Ovary (tissue), 9 donors: ENCODE data around the gene MRPL55. TPM values are rescaled to one million over a fixed set of nuclear protein-coding genes. Genes with fewer than 3 reads are reported as not detected.

Source experiments
- DNase-seq, 5 donors: peaks; one replicate each; pipeline ENCODE4 v3.0.0-alpha.2; 2019 to 2020
- H3K27ac ChIP-seq, 2 donors: fragments of 200-600 bp; one replicate each; pipeline versions ENCODE4 v1.5.1 to v1.8.0; 2019 to 2022
- H3K27me3 ChIP-seq: fragments of 200-600 bp; one replicate; pipeline ENCODE4 v1.8.0; 2022
- H3K36me3 ChIP-seq: fragments of 200-600 bp; sonication (generic); one replicate; pipeline ENCODE4 v1.5.1; 2019
- H3K4me1 ChIP-seq: one replicate; pipeline ENCODE4 v1.8.1; 2013; ENCODE audit warnings: mild to moderate bottlenecking, moderate library complexity; ENCODE audit not compliant: insufficient read depth
- H3K4me3 ChIP-seq: fragments of 200-600 bp; sonication (generic); one replicate; pipeline ENCODE4 v1.5.1; 2017
- H3K9me3 ChIP-seq, 2 donors: fragments of 200-600 bp in 1 of 2; sonication (generic) in 1 of 2; one replicate each; pipeline versions ENCODE4 v1.5.1 to v1.8.1; 2013 to 2019; ENCODE audit warnings: mild to moderate bottlenecking in 1 of 2, moderate library complexity in 1 of 2
- CTCF ChIP-seq, 3 donors: fragments of 450-650 bp in 2 of 3; fragments of 200-600 bp in 1 of 3; IDR thresholded peaks; one replicate each; pipeline versions ENCODE4 v1.5.1 to v1.8.0; 2016 to 2022; ENCODE audit warnings: antibody characterized with exemption in 3 of 3, mild to moderate bottlenecking in 1 of 3
- EP300 ChIP-seq: sonication (generic); formaldehyde crosslinking; IDR thresholded peaks from one replicate; pipeline ENCODE4 v1.6.1; 2017; ENCODE audit warnings: antibody characterized with exemption
- POLR2A ChIP-seq: fragments of 450-650 bp; IDR thresholded peaks from one replicate; pipeline ENCODE4 v1.6.1; 2017; ENCODE audit warnings: antibody characterized with exemption, mild to moderate bottlenecking, moderate library complexity
- WGBS, 3 donors: extraction: QIAGEN DNeasy Blood & Tissue Kit in 1 of 3; methylation state at CpG; one replicate each; pipeline versions ENCODE4 v1.1.5 to v1.1.7; 2013 to 2017; 5-methylcytosine and 5-hydroxymethylcytosine counted together
- intact Hi-C, 4 donors: fragments of 100-400 bp; cut with DNase I; formaldehyde crosslinking; loops; one replicate each; pipeline versions ENCODE4 v1.11.0 to v1.15.1; 2022 to 2023
- polyA plus RNA-seq, 2 donors: library from polyadenylated mRNA; stranded (reverse); fragments of 200-250 nt in 1 of 2; fragments of 350-450 nt in 1 of 2; fragmentation: Illumina TruSeq in 1 of 2; extraction: RNeasy Lipid Tissue Mini Kit (QIAGEN cat#74804) in 1 of 2; gene quantifications; one replicate each; pipeline ENCODE4 v1.2.3, GENCODE V29; 2013 to 2014
- total RNA-seq, 7 donors: library from RNA; depleted of rRNA in 2 of 7; stranded (reverse); fragments of >200 nt in 2 of 7; fragmentation: NEBNext Ultra II Directional in 3 of 7; extraction: Animal tissue kit (Norgen Biotek cat#: 25700) in 3 of 7; gene quantifications; one replicate each; pipeline versions ENCODE4 v1.1.0 to v1.2.4, GENCODE V29; 2016 to 2023
- donor health status: DM: no; HTN: no; CAD: no; lungs with moderate emphysema.
- donor health status: DM: no; HTN: no; CAD: no.
- donor health status: Bipolar disorder and iron deficiency.
- donor health status: DM: yes; HTN: yes; CAD: no.
- donor health status: DM: no; HTN: no; CAD: no.
- donor health status: DM: yes; HTN: yes; CAD: no.

MRPL55 gene
- total and polyA plus RNA-seq, 9 donors: 14.6 to 98.5 (median 43.3) TPM

GRCh38 chr1:228074954-228075730 is 34.0 kb downstream of the MRPL55 start:
- H3K27me3 ChIP-seq: no peaks in the 10 kb centered on the region
- intact Hi-C loops: no loop called here
- 18 to 34% (median 24%) methylated on average over 17 to 18 of the region's 18 CpGs for WGBS, 3 donors
- no peak overlapping the region for H3K27ac ChIP-seq
- H3K4me1 ChIP-seq: peaks cover 4% of the 10 kb centered on the region
- TF ChIP-seq POLR2A (no peak), CTCF (IDR thresholded peaks at IDR 0.05) (no peak), EP300 (no peak)
- H3K36me3 ChIP-seq: no peaks in the 10 kb centered on the region
- peak in 2 of 5 donors; percentile 13 to 41 for DNase-seq
- no peaks in the 10 kb centered on the region for H3K9me3 ChIP-seq
- H3K4me3 ChIP-seq: no peak overlapping the region

GRCh38 chr1:228073857-228074545 is 35.1 kb downstream of the MRPL55 start:
- H3K4me1 ChIP-seq: peaks cover 4% of the 10 kb centered on the region
- H3K4me3 ChIP-seq: no peak overlapping the region
- no peaks in the 10 kb centered on the region for H3K36me3 ChIP-seq
- DNase-seq: peak in 2 of 5 donors; percentile 8 to 46
- TF ChIP-seq CTCF (IDR thresholded peaks at IDR 0.05): no peak
- no peak for TF ChIP-seq EP300
- no peak for TF ChIP-seq POLR2A
- H3K27ac ChIP-seq: no peak overlapping the region
- no peaks in the 10 kb centered on the region for H3K9me3 ChIP-seq
- WGBS, 3 donors: 26 to 28% (median 27%) methylated on average over 16 of the region's 16 CpGs
- intact Hi-C loops: no loop called here
- no peaks in the 10 kb centered on the region for H3K27me3 ChIP-seq

GRCh38 chr1:228073061-228073856 is 35.8 kb downstream of the MRPL55 start:
- no peaks in the 10 kb centered on the region for H3K36me3 ChIP-seq
- TF ChIP-seq EP300 (no peak), CTCF (IDR thresholded peaks at IDR 0.05) (no peak), POLR2A (no peak)
- intact Hi-C loops: no loop called here
- WGBS, 3 donors: 47 to 51% (median 51%) methylated on average over 20 to 23 of the region's 23 CpGs
- peak in 1 of 5 donors; percentile 29 for DNase-seq
- H3K9me3 ChIP-seq: no peaks in the 10 kb centered on the region
- no peak overlapping the region for H3K4me3 ChIP-seq
- peaks cover 4% of the 10 kb centered on the region for H3K4me1 ChIP-seq
- no peaks in the 10 kb centered on the region for H3K27me3 ChIP-seq
- no peak overlapping the region for H3K27ac ChIP-seq

GRCh38 chr1:228072658-228073043 is 36.4 kb downstream of the MRPL55 start:
- Histone ChIP-seq H3K36me3 (no peaks in the 10 kb centered on the region), H3K4me1 (peaks cover 4% of the 10 kb centered on the region), H3K9me3 (no peaks in the 10 kb centered on the region), H3K27me3 (no peaks in the 10 kb centered on the region), H3K4me3 (no peak overlapping the region), H3K27ac (no peak overlapping the region)
- DNase-seq: peak in 1 of 5 donors; percentile 29
- intact Hi-C loops: no loop called here
- no peak for TF ChIP-seq POLR2A
- no peak for TF ChIP-seq CTCF (IDR thresholded peaks at IDR 0.05)
- TF ChIP-seq EP300: no peak
- WGBS, 3 donors: 28 to 37% (median 30%) methylated on average over 5 of the region's 5 CpGs
